Stimulated activated CD8-positive, alpha-beta memory T cell treated with anti-CD3 and anti-CD28 coated beads, Interleukin-12 subunit alpha, Interleukin-12 subunit beta, amount 100 ng/mL, for 24 hours (primary cell): Measurements from ENCODE around the gene GUCY1A2.
"Not testable (repeated sequence)": the region's sequence is repeated elsewhere in the genome, so short reads cannot be mapped to it uniquely, and the experiment has no call there.

Experiments
- DNase-seq: peaks from one replicate; pipeline ENCODE4 v3.0.0-alpha.2; 2020; ENCODE audit errors: extremely low read depth

Gene GUCY1A2

DNA sequence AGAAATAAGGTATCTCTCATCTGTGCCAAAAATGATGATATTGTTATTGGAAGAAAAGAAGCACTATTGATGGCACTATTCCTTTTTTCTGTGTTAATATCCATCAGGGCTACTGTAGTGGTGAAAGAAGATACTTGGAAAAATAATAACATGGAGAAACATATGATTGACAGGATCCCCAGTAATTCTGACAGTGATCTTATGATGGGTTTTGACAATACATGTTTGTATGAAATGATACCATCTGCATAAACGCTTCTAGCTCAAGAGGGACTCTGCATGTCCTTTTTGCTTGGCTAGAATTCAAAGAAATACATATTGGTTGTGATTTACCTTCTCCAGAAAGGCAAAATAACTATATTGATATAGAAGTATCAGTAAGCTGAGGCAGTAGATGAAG is 178.1 kb downstream of the GUCY1A2 start:
- no peak for DNase-seq

DNA sequence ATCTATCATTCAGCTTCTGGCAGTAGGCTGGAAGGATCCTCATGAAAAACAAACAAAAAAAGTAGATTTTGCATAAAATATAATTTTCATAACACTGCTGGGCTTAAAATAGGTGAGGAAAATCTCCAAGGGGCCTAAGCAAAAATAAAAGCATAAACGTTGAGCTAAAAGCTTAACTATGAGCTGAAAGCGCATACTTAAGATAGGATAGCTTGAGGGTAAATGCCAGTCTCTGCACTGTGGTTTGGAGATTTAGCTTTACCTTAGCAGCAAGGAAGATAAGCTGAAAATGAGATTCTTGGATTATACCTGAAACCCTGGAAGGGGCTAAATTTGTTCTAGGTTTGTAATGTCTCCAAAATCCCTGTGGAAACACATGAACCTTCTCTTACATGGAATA is 183.7 kb downstream of the GUCY1A2 start:
- no peak for DNase-seq

GRCh38 chr11:106828976-106829375 is 189.3 kb downstream of the GUCY1A2 start:
- no peak for DNase-seq

- DNase-seq = no peak
These were observed 189.7 kb downstream of the GUCY1A2 start for GRCh38 chr11:106828576-106828975.

DNA sequence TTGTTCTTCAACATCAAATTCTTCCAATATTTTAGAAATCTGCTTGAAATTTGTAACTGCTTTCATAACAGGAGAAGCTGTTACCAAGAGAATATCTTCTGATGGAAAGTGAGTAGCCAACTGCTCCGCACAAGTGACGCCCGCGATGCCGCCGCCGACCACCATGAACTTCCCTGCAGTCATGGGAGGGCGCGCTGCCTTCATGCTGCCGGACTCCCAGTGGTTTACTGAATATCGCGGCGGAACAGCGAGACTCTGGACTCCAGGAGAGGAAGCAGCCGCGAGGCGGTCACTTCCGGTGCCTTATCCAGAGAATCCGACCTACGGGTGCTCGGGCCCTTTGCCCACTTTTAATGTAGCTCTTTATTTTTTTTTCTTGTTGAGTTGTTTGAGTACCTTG is 190.6 kb downstream of the GUCY1A2 start:
- DNase-seq = no peak

GRCh38 chr11:106826558-106826957 is 191.7 kb downstream of the GUCY1A2 start:
- not testable (repeated sequence) for DNase-seq

GRCh38 chr11:106821826-106822225 is 196.4 kb downstream of the GUCY1A2 start:
- DNase-seq = no peak

DNA sequence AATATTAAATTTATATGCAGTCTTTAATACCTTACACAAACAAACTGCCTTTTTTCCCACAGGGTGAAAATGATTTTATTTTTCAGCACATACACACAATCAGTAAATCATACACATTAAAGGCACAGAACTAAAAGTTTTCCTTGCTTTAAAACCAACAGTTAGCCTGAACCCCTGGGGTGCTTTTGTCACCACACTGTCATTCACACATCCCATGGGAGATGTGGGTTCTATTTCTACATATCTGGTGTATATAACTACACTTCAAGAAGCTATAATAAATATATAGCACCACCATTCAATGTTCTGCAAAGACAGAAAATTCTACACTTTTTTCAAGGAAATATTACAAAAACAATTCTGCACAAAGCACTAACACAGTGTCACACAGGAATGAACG is 197.0 kb downstream of the GUCY1A2 start:
- no peak for DNase-seq

DNA sequence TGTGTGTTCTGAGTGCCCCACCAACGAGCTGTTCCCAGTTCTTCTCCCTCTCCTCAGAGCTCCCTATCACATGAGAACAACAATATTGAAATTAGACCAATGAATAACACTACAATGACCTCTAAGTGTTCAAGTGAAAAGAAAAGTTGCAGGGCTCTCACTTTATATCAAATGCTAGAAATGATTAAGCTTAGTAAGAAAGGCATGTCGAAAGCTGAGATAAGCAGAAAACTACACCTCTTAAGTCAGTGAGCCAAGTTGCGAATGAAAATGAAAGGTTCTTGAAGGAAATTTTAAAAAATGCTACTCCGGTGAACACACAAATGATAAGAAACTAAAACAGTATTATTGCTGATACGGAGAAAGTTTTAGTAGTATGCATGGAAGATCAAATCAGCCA is 199.8 kb downstream of the GUCY1A2 start:
- no peak for DNase-seq

- no peak for DNase-seq
These were observed 203.1 kb downstream of the GUCY1A2 start for GRCh38 chr11:106815209-106815608.

- no peak for DNase-seq
These were observed 204.5 kb downstream of the GUCY1A2 start for GRCh38 chr11:106813806-106814205.

DNA sequence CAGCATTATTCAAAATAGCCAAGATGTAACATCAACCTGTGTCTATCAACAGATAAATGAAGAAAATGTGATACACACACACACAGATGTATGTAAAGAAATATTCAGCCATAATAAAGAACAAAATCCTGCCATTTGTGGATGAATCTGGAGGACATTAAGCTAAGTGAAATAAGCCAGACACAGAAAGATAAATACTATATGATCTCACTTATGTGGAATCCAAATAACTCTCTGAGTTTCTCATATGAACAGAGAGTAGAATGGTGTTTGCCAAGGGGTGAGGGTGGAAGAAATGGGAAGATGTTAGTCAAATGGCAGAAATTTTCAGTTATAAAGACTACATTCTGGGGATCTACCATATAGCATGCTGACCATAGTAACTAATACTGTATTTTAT is 224.2 kb downstream of the GUCY1A2 start:
- no peak for DNase-seq

DNA sequence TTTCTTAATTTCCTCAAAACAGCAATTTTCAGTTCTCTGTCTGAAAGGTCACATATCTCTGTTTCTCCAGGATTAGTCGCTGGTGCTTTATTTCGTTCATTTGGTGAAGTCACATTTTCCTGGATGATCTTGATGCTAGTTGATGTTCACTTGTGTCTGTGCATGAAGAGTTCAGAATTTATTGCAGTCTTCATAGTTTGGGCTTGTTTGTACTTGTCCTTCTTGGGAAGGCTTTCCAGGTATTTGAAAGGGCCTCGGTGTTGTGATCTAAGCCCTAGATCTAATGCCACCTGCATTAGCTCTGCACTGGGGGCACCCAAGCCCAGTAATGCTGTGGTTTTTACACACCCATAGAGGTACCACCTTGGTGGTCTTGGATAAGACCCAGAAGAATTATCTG is 228.9 kb downstream of the GUCY1A2 start:
- DNase-seq = no peak

GRCh38 chr11:106787454-106787853 is 230.8 kb downstream of the GUCY1A2 start:
- no peak for DNase-seq

GRCh38 chr11:106785913-106786650 is 232.2 kb downstream of the GUCY1A2 start:
- DNase-seq = no peak

DNA sequence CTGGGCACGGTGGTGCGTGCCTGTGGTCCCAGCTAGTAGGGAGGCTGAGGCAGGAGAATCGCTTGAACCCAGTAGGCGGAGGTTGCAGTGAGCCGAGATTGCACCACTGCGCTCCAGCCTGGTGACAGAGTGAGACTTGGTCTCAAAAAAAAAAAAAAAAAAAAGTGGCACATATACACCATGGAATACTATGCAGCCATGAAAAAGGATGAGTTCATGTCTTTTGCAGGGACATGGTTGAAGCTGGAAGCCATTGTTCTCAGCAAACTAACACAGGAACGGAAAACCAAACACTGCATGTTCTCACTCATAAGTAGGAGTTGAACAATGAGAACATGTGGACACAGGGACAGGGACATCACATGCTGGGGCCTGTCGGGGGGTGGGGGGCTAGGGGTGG is 241.0 kb downstream of the GUCY1A2 start:
- DNase-seq = not testable (repeated sequence)

GRCh38 chr11:106770489-106771085 is 247.7 kb downstream of the GUCY1A2 start:
- no peak for DNase-seq

- DNase-seq = no peak
These were observed 252.6 kb downstream of the GUCY1A2 start for GRCh38 chr11:106765469-106766258.

DNA sequence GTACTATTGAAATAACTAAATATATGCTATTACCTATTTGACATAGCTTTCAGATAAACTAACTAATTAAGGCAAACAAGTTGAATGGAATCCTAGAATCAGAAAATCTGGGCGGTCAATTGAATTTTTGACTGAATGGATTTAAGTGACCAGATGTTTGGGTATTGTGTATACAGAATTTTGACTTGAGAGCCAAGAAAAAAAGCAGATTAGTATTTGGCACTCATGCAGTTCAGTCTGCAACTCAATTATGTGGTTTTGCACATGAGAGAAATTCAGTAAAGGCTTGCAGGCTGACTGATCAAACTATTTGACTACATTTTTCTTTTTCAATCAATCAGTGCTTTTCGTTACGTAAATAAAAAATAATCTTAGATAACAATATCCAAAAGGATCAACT is 254.8 kb downstream of the GUCY1A2 start:
- no peak for DNase-seq

GRCh38 chr11:106761745-106762144 is 256.5 kb downstream of the GUCY1A2 start:
- DNase-seq = no peak

GRCh38 chr11:106761240-106761639 is 257.0 kb downstream of the GUCY1A2 start:
- DNase-seq = no peak

- no peak for DNase-seq
These were observed 270.2 kb downstream of the GUCY1A2 start for GRCh38 chr11:106748059-106748458.

DNA sequence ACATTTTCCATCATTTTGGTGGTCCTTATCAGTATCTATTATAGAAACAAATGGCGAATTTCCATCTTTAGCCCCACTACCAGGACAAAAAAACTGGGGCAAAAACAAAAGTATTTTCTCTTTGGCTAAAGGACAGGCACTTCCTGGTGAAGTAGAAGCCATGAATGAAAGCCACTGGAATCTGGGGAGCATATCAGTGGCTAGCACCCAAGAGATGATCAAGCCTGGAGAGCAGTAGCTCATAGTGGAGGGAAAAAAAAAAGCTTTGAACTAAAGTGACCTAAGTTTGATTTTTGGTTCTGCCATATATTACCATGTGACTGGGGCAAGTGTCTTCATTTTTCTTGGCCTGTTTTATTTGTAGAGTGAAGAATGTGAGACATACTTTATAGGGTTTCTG is 272.3 kb downstream of the GUCY1A2 start:
- DNase-seq = no peak
